ENCODE measurements around the gene PCSK6.

The PCSK6 gene

DNA sequence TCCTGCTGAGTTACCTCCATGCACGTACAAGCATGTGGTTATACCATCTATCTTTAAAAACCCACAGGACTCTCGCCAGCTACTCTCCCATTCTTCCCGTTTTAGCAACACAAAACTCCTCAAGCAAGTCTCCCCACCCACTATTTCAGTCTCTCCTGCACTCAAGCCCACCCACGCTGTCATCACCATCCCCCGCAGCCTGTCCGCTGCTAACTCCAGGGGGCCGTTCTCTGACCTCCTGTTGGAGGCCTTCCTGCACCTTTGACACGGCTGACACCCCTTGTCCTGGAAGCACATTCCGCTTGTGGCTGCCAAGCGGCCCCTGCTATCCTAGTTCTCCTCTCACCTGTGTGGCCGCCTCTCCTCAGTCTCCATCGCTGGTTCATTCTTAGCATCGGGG is 7.5 kb upstream of the PCSK6 start:
- DNase-seq (ENCODE audit: low spot score) = no peak
- no peak for TF ChIP-seq CTCF (conservative IDR thresholded peaks at IDR 0.05; ENCODE audit: low read depth)
- POLR2A ChIA-PET (ENCODE audit: low non-redundant PET) = no interaction called here
- CTCF ChIA-PET = no interaction called here
- H3K27ac ChIP-seq = no peak overlapping the region

GRCh38 chr15:101496198-101496986 is 6.9 kb upstream of the PCSK6 start:
- POLR2A ChIA-PET (ENCODE audit: low non-redundant PET) = no interaction called here
- CTCF ChIA-PET = interaction anchor here (0.6 kb wide), 1 partner anchor 352 kb away, joined by 3 read pairs; no protein-coding TSS in a partner anchor
- TF ChIP-seq CTCF (conservative IDR thresholded peaks at IDR 0.05; ENCODE audit: low read depth) = no peak
- no peak for DNase-seq (ENCODE audit: low spot score)
- no peak overlapping the region for H3K27ac ChIP-seq

DNA sequence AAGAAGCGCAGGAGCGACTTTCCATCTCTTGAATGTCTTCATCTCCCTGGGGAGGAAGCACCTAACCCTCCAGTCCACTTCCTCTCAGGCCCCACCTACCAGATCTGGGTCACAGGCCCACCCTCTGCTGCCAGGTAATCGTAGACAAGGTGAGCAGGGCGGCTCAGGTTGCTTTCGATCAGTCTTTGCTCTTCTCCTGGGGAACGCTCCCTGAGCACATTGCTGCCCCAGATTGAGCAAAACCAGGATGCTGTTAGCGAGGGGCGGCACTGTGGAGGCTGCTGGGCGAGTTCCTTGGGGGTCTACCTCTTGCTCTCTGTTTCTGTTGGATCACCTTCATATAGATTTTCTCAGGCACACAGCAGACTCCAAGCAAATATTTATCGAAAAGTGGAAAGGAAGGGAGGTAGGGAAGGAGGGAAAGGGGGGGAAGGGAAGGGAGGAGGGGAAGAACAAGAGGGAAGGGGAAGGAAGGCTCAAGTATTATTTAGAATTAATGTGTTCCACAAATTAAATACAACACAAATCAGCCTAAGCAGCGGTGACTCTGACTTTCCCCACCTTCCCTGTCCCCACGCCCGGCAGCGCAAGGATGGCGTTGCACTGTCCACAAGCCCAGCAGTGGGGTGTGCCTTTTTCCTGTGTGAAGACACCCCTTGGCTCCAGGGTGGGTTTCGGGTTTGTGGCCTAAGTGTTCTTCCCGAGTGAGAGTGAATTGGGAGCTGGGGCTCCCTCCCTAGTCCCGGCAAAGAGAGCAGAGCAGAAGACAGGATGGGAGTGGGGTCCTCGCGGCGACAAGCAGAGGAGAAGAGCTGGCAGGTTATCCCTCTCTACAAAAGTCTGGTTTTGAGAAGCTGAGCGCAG is 6.1 kb upstream of the PCSK6 start:
- CTCF ChIA-PET = interaction anchor here (0.6 kb wide), 1 partner anchor 353 kb away, joined by 3 read pairs; no protein-coding TSS in a partner anchor

DNA sequence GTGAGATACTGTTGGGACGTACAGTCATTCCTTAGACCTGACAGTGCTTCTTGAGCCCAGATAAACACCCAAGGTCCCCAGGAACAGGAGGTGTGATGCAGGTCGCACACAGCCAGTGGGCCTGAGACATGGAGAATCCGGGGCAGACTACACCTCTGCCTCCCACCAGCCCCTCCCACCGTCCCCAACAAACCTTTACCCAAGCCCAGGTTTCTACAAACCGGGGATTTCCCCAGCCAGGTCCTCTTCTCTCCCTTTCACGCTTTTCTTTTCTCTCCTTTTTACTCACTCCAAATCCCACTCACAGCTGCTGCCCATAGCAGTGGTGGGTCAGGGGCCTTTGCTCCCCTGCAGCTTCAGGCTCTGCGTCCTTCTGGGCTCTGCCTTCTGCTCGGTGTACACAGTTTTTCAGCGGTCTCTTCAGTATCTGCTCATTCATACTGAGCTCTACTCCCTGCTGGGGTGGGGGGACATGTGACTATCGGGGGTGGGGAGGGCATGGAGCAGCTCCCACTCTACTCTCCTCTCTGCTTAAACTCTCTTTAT is 4.8 kb upstream of the PCSK6 start:
- ChIA-PET POLR2A (ENCODE audit: low non-redundant PET) (no interaction called here), CTCF (no interaction called here)
- H3K27ac ChIP-seq = no peak overlapping the region
- no peak for TF ChIP-seq CTCF (conservative IDR thresholded peaks at IDR 0.05; ENCODE audit: low read depth)
- DNase-seq (ENCODE audit: low spot score) = no peak

More for the DNA sequence above, 6.1 kb upstream of the PCSK6 start:
- no peak for TF ChIP-seq CTCF (conservative IDR thresholded peaks at IDR 0.05; ENCODE audit: low read depth)
- DNase-seq (ENCODE audit: low spot score) = no peak
- POLR2A ChIA-PET (ENCODE audit: low non-redundant PET) = no interaction called here
- H3K27ac ChIP-seq = no peak overlapping the region

DNA sequence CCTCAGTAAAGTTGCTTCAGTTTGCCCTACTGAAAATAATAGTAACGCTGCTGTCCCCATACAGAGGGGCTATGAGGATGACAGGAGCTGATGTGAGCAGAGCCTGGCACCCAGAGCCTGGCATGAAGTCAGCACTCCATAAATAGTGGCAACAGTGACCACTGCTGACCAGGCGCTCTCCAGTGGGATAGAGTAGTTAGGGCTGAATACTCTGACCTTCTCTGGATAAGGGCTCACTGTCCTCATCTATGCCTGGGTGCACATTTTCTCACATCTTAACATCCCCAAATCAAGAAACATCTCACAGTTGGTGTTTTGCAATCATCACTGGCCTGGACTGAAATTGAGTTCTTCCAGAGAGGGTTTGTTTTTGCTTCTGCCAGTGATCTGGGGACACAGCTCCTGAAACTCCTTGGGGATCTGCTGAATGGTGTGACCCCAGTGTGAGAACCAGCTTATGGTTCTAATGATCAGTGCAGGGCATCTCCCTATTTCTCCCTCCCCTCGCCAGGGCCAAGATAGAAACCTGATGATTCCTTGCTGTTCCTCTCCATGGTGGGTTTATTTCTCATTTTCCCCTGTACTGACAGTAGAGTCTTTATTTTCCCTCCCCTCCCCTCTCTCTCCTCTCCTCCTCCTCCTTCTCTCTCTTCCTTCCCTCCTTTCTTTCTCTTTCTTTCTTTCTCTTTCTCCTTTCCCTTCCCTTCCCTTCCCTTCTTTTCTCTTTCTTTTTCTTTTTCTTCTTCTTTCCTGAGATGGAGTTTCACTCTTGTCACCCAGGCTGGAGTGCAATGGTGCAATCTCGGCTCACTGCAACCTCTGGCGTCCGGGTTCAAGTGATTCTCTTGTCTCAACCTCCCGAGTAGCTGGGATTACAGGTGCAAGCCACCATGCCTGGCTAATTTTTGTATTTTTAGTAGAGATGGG is 3.5 kb upstream of the PCSK6 start:
- DNase-seq (ENCODE audit: low spot score) = no peak
- H3K27ac ChIP-seq = no peak overlapping the region
- ChIA-PET POLR2A (ENCODE audit: low non-redundant PET) (no interaction called here), CTCF (interaction anchor here (0.5 to 1.6 kb wide), 3 partner anchors 8 to 330 kb away, joined by 3 to 7 read pairs (median 6); no protein-coding TSS in a partner anchor)
- TF ChIP-seq CTCF (conservative IDR thresholded peaks at IDR 0.05; ENCODE audit: low read depth) = no peak
